Omental fat pad (tissue), 4 donors: ENCODE measurements around the gene TUBE1. TPM values are rescaled to one million over a fixed set of nuclear protein-coding genes. Genes with fewer than 3 reads are reported as not detected.
"Not testable (repeated sequence)": the region's sequence is repeated elsewhere in the genome, so short reads cannot be mapped to it uniquely, and the experiment has no call there.

Source experiments
- ATAC-seq: fragments of 150-250 bp; one replicate; pipeline ENCODE4 v1.9.1; 2016; ENCODE audit warnings: mild to moderate bottlenecking, moderate library complexity; ENCODE audit not compliant: low FRiP score
- DNase-seq: peaks from one replicate; pipeline ENCODE4 v3.0.0-alpha.2; 2019; ENCODE audit warnings: low spot score
- total RNA-seq, 4 donors: library from RNA; depleted of rRNA; stranded (reverse); fragments of >200 nt; gene quantifications; one replicate each; pipeline ENCODE4 v1.1.0, GENCODE V29; 2016
- TF ChIP-seq, protein P1 (sequence below), 3 donors: fragments of 450-650 bp; IDR thresholded peaks; one replicate each; pipeline ENCODE4 v1.5.1; 2016 to 2017; ENCODE audit warnings: antibody characterized with exemption in 3 of 3, mild to moderate bottlenecking in 3 of 3, moderate library complexity in 2 of 3

The TUBE1 gene
- total RNA-seq, 4 donors from 2014 or later, result 21.0 to 68.7 (median 31.6) TPM

DNA sequence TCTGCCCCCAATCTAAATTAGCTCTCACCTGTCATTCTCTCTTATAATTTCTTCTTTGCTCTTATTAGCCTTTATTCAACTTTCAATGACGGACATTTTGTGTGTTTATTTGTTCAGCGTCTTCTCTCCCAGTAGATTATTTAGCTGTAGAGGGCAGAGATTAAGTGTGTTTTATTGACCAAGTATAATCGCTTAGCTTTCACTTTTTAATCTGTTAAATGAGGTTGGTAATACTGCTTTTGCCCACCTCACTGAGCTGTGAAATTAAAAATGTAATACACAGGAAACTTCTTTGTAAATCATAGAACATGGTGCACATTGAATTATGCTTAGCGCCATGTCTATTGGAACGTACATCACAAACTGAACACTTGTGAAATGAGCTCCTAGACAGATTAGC lies 36.9 kb downstream of the TUBE1 start:
- DNase-seq (no peak), ATAC-seq (no peak)
- TF ChIP-seq, protein P1, sequence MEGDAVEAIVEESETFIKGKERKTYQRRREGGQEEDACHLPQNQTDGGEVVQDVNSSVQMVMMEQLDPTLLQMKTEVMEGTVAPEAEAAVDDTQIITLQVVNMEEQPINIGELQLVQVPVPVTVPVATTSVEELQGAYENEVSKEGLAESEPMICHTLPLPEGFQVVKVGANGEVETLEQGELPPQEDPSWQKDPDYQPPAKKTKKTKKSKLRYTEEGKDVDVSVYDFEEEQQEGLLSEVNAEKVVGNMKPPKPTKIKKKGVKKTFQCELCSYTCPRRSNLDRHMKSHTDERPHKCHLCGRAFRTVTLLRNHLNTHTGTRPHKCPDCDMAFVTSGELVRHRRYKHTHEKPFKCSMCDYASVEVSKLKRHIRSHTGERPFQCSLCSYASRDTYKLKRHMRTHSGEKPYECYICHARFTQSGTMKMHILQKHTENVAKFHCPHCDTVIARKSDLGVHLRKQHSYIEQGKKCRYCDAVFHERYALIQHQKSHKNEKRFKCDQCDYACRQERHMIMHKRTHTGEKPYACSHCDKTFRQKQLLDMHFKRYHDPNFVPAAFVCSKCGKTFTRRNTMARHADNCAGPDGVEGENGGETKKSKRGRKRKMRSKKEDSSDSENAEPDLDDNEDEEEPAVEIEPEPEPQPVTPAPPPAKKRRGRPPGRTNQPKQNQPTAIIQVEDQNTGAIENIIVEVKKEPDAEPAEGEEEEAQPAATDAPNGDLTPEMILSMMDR (IDR thresholded peaks at IDR 0.05), result no peak

DNA sequence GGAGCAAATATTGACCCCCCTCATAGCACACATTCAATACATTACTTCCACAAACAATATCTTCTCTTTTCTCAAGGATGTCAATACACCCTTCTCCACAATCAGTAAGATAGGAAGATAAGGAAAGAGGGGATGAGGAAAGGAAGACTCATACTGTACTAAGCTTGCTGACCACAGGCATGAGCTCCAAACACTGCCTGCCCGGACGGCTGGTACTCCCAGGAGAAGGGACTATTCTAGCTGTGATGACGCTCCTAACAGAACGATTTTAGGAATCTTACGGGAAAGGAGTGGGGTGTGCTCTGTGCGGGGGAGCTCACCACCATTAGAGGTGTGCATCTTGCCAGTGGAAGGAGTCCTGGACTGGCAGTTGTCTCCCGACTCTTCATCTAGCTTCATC lies 37.3 kb downstream of the TUBE1 start:
- TF ChIP-seq, protein P1 (IDR thresholded peaks at IDR 0.05), result no peak
- ATAC-seq, result no peak

DNA sequence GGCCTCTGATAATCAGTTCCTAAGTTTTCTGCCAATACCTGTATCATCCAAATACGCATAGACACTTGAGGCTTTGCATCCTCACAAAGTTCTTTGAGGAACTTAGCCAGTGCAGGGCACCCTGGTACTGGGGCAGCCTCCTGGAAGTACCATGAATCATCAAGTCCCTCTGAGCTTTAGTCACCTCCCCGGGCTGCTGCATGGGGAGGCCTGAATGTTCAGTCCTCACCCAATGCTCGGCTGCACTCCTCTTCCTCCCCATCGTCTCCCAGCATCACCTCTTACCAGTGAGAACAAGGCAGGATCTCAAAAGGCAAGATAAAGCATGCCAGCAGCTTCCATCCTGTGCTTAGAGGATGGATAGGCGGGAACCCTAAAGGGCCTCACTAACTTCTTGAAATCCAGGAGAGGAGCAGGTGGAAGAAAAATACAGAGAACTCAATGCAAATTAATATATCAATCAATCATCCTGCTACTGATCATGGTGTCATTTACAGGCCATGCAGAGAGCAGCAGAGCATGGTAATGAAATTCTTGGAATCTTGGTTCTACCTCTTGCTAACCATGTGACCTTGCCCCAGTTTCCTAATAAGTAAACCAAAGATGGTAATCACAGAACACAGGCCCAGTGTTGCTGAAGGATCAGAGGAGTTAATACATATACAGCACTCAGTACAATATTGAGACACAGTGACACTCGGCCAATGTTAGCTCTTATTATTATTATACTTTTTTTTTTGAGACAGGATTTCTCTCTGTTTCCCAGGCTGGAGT lies 38.1 kb downstream of the TUBE1 start:
- TF ChIP-seq, protein P1 (IDR thresholded peaks at IDR 0.05), result no peak
- ATAC-seq, result no peak
- no peak for DNase-seq

More for the DNA sequence above, 37.3 kb downstream of the TUBE1 start:
- DNase-seq, result no peak

DNA sequence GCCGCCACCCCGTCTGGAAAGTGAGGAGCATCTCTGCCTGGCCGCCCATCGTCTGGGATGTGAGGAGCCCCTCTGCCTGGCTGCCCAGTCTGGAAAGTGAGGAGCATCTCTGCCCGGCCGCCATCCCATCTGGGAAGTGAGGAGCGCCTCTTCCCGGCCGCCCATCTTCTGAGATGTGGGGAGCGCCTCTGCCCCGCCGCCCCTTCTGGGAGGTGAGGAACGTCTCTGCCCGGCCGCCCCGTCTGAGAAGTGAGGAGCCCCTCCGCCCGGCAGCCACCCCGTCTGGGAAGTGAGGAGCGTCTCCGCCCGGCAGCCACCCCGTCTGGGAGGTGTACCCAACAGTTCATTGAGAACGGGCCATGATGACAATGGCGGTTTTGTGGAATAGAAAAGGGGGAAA lies 39.8 kb downstream of the TUBE1 start:
- not testable (repeated sequence) for DNase-seq, ATAC-seq

DNA sequence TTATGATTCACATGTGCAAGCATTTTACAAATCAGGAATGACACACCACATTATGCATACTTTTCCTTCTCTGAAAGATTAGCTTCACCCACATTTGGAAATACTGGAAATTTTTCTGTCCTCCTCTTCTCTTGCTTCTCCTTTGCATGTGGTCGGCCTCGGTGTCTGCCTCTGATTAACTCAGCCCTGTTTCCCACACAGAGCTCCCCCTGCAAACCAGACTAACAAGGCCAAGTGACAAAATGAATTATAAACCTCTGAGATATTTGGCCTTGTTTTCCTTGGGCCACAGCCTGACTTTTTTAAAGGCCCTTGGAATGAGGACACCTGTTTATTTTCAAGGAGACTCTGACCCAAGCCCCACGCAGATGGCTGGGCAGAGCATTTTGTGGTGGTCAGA lies 42.4 kb downstream of the TUBE1 start:
- TF ChIP-seq, protein P1 (IDR thresholded peaks at IDR 0.05), result no peak
- ATAC-seq (peak; percentile 33), DNase-seq (no peak)

DNA sequence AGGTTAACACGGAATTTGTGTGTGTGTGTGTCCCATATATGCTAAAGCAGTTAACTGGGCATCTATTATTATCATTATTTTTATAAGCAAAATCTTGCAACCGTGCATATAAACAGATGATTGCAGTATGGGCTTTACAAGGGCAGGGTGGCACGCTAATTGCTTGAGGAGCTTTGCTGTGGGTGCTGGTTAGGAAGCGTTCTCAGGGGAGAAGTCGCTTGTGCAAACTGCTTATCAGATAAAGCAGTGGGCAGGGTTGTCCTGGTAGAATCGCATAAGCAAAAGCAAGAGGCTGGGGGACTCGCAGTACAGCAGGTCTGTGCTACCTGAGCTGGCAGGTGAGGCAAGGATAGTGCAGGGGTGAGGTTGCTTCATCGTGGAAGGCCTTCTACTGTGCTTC lies 43.1 kb downstream of the TUBE1 start:
- no peak for ATAC-seq
- TF ChIP-seq, protein P1 (IDR thresholded peaks at IDR 0.05), result no peak

DNA sequence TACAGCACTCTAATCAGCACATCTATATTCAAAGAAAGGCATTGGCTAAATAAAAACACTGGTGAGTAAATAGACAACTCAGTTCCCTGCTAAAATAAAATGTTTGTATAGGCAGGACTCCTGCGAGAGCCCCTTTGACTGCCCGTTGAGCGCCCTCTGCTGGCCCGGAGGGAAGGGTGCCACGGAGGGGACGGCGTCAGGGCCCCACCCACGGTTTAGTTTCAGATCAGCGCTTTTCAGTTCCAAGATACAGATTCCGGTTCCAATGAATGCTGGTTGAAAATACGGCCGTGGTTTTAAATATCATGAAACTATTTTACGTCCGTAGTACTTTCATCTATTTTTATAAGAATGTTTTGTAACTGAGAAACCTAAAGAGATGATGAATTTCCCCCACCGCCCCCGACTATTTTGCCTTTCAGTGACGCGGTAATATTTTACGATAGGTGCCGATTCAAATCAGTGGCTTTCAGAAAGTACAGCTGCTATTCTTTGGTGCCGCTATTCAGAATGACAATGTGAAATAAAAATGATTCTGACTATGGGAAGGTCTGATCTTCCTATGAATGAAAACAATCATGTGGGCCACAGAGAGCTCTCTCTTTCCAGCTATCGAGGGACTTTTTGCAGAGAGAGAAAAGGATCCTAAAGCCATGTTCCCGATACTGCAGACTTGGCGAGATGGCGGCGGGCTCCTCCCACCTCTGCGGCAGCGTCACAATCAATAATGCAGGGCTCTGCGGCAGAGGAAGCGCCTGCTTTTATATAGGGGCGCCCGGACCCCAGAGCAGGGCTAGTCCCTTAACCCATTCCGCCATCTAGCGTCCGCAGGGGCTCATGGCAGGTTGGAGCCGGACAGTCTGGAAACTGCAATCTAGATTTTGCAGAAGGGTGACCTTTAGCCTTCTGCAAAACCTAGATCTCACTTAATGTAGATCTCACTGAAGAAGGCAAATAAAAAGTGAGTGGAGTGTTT lies 44.0 kb downstream of the TUBE1 start:
- TF ChIP-seq, protein P1 (IDR thresholded peaks at IDR 0.05), result peak in 2 of 3 donors; percentile 81 to 88
- ATAC-seq (peak; percentile 89), DNase-seq (peak; percentile 92)

More for the DNA sequence above, 43.1 kb downstream of the TUBE1 start:
- DNase-seq, result no peak
